Activated naive CD4-positive, alpha-beta T cell treated with anti-CD3 and anti-CD28 coated beads, Interleukin-2, amount 10 ng/mL, durations not matched to agents 5 hours and 36 hours (primary cell): ENCODE results near the gene FKBP9. TPM values are rescaled to one million over a fixed set of nuclear protein-coding genes. Genes with fewer than 3 reads are reported as not detected.

Experiments used
- total RNA-seq, 2 experiments: library from RNA; stranded (reverse); gene quantifications; one replicate each; pipeline ENCODE4 v1.2.3, GENCODE V29; 2021

FKBP9 gene
- under 1 TPM; 0.75 to 0.78 TPM for total RNA-seq

GRCh38 chr7:32957326-32958045 is at the start of gene FKBP9:
Gene FKBP9 (plus strand): TSS chr7:32957440. CDS start chr7:32957574, 134 bp downstream.

Other genes with a start within 250 kb of the FKBP9 start
- gene KBTBD2, start 65.7 kb upstream of the FKBP9 start, total RNA-seq, result 10 to 100 TPM; 46.9 to 49.2 TPM
- 10 to 100 TPM; 46.1 to 50.5 TPM for gene NT5C3A, start 105.3 kb downstream of the FKBP9 start, total RNA-seq
- 10 to 100 TPM; 12.2 to 12.3 TPM for gene RP9, start 152.0 kb downstream of the FKBP9 start, total RNA-seq
- 10 to 100 TPM in 1 of 2 experiments, 1 to 10 TPM in 1; 9.9 to 11.3 TPM for gene BBS9, start 172.1 kb downstream of the FKBP9 start, total RNA-seq